ENCODE data around the gene SHC4. TPM values are rescaled to one million over a fixed set of nuclear protein-coding genes. Genes with fewer than 3 reads are reported as not detected.

Gene SHC4
- total RNA-seq, 1 donor from 2014 or later: 0.58 TPM

DNA sequence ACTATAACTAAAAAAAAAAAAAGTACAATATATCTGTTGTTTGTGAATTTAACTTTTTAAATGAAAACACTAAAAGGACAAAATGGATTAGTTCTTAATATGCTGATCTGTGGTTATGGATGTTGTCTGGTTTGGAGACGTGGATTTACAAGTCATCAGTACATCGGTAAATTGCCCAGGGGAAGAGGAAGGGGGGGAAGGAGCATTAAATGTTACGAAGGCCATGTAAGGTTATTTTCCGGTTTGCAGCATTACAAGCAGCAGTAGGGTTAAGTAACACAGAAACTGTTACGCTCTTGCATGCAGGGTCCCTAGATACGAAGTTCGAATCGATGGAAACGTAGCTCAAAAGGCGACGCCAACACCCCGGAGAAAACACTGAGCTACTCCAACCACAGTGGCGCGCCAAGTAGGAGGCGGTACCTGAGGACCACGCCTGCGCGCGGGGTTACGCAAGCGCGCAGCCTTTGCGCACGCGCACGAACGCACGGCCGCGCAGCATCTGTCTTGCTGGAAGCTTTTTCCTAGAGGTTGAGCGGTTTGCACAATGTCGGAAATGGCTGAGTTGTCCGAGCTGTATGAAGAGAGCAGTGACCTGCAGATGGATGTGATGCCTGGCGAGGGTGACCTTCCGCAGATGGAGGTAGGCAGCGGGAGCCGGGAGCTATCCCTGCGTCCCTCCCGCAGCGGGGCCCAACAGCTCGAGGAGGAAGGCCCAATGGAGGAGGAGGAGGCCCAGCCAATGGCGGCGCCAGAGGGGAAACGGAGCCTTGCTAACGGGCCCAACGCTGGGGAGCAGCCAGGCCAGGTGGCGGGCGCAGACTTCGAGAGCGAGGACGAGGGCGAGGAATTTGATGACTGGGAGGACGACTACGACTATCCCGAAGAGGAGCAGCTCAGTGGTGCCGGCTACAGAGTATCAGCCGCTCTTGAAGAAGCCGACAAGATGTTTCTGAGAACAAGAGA is 85.8 kb downstream of the SHC4 start, which contains the start of gene EID1:
Gene EID1 (plus strand): TSS at position 505 of the 966 bp plus-strand sequence. CDS start 43 bp downstream, at position 548.
- Mint-ChIP-seq H3K9me3 (no peaks in the 10 kb centered on the region), H3K27me3 (ENCODE audit: low read depth) (peaks cover 14% of the 10 kb centered on the region), H3K4me3 (peak within 1 kb of the TSS; percentile 98)

DNA sequence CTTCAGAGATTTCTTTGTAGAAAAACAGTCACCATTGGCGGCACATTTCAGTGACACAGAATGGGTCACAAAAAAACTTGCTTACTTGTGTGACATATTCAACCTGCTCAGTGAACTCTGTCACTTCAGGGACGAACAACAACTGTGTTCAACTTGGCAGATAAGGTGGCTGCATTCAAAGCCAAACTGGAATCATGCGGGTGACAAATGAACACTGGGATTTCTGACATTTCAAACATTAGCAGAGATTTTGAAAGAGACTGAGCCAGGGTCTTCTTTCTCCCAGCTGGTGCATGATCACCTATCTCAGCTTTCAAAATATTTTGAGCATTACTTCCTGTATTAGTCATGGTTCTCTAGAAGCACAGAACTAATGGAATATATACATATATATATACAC is 87.7 kb downstream of the SHC4 start:
- no peak for DNase-seq (ENCODE audit: low spot score in 2 of 2, unreplicated experiment in 2 of 2)
- no peaks in the 10 kb centered on the region for H3K36me3 Mint-ChIP-seq
- peaks cover 26% of the 10 kb centered on the region for H3K27me3 Mint-ChIP-seq (ENCODE audit: low read depth)
- no peak overlapping the region for H3K4me3 Mint-ChIP-seq
- H3K9me3 Mint-ChIP-seq: no peaks in the 10 kb centered on the region
- TF ChIP-seq, protein P1, sequence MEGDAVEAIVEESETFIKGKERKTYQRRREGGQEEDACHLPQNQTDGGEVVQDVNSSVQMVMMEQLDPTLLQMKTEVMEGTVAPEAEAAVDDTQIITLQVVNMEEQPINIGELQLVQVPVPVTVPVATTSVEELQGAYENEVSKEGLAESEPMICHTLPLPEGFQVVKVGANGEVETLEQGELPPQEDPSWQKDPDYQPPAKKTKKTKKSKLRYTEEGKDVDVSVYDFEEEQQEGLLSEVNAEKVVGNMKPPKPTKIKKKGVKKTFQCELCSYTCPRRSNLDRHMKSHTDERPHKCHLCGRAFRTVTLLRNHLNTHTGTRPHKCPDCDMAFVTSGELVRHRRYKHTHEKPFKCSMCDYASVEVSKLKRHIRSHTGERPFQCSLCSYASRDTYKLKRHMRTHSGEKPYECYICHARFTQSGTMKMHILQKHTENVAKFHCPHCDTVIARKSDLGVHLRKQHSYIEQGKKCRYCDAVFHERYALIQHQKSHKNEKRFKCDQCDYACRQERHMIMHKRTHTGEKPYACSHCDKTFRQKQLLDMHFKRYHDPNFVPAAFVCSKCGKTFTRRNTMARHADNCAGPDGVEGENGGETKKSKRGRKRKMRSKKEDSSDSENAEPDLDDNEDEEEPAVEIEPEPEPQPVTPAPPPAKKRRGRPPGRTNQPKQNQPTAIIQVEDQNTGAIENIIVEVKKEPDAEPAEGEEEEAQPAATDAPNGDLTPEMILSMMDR (IDR thresholded peaks at IDR 0.05; ENCODE audit: unreplicated experiment): no peak
- no peak overlapping the region for H3K27ac Mint-ChIP-seq
- H3K4me1 Mint-ChIP-seq: peaks cover 34% of the 10 kb centered on the region

More for the DNA sequence above, 85.8 kb downstream of the SHC4 start, which contains the start of gene EID1:
- Mint-ChIP-seq H3K4me1 (peaks cover 37% of the 10 kb centered on the region), H3K27ac (peak within 1 kb of the TSS; percentile 98), H3K36me3 (no peaks in the 10 kb centered on the region)
- TF ChIP-seq, protein P1 (IDR thresholded peaks at IDR 0.05; ENCODE audit: unreplicated experiment): no peak
- DNase-seq (ENCODE audit: low spot score in 2 of 2, unreplicated experiment in 2 of 2): peak; percentile 84 to 94

DNA sequence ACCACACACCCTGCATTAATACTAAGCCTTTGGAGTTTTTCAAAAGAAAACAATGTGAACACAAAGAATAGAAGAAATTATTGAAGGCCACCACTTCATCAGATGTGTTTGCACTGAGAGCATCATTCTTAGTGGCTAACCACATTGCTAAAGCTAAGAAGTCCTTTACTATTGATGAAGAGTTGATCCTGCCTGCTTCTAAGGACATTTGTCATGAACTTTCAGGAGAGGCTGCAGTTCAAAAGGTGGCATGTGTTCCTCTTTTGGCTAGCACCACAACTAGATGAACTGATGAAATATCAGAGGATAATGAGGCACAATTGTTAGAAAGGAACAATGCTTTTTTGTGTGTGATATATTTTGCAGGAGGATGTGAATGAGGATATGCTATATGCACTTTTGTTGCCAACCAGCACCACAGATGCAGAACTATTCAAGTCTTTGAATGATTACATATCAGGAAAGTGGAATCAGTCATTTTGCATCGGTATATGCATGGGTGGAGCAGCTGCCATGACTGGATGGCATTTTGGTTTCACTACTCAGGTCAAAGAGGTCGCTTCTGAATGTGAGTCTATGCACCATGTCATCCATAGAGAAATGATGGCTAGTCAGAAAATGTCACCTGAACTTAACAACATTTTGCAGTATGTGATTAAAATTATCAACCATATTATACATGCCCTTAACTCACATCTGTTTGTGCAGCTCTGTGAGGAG is 88.3 kb downstream of the SHC4 start:
- H3K9me3 Mint-ChIP-seq: no peaks in the 10 kb centered on the region
- no peaks in the 10 kb centered on the region for H3K36me3 Mint-ChIP-seq
- TF ChIP-seq, protein P1 (IDR thresholded peaks at IDR 0.05; ENCODE audit: unreplicated experiment): no peak
- H3K27ac Mint-ChIP-seq: no peak overlapping the region
- peaks cover 26% of the 10 kb centered on the region for H3K27me3 Mint-ChIP-seq (ENCODE audit: low read depth)
- no peak overlapping the region for H3K4me3 Mint-ChIP-seq
- no peak for DNase-seq (ENCODE audit: low spot score in 2 of 2, unreplicated experiment in 2 of 2)
- H3K4me1 Mint-ChIP-seq: peaks cover 29% of the 10 kb centered on the region

DNA sequence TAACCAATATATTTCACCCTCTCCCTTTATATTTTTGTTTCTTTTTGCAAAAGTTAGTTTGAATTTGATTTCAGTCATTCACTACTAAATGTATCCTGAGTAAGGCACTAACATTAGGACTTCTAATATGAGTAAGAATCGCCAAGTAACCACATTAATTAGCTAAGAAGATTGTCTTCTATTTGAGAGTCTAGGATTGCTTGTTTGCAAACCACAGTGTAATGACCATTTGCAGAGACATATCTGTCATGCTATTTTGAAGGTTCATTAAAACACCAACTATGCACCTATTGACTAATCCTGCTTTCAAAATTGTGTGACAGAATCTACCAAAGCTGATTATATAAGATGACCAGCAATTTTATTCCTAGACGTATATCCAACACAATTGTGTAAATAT is 91.1 kb downstream of the SHC4 start:
- no peak overlapping the region for H3K4me3 Mint-ChIP-seq
- no peaks in the 10 kb centered on the region for H3K36me3 Mint-ChIP-seq
- TF ChIP-seq, protein P1 (IDR thresholded peaks at IDR 0.05; ENCODE audit: unreplicated experiment): no peak
- peaks cover 26% of the 10 kb centered on the region for H3K27me3 Mint-ChIP-seq (ENCODE audit: low read depth)
- no peak overlapping the region for H3K27ac Mint-ChIP-seq
- no peak for DNase-seq (ENCODE audit: low spot score in 2 of 2, unreplicated experiment in 2 of 2)
- H3K4me1 Mint-ChIP-seq: peaks cover 12% of the 10 kb centered on the region
- H3K9me3 Mint-ChIP-seq: no peaks in the 10 kb centered on the region

DNA sequence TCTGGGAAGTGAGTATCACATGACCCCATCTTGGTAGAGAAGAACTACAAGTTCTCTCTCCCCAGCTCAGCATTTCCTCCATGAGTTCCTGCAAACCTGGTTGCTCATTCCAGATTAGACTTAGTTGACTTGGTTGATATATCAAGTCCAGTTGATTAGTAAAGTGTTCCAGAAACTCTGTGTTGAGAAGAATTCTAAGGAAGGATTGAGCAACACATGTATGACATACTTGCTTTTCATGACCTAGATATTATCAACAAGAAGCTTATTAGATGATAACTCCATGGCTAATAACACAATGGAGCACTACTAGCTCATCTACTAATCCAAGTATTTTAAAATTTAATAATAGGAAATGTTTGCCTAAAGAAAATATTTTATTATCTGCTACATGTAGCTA is 92.2 kb downstream of the SHC4 start:
- TF ChIP-seq, protein P1 (IDR thresholded peaks at IDR 0.05; ENCODE audit: unreplicated experiment): no peak
- Mint-ChIP-seq H3K4me3 (no peak overlapping the region), H3K4me1 (peaks cover 11% of the 10 kb centered on the region), H3K27me3 (ENCODE audit: low read depth) (peaks cover 26% of the 10 kb centered on the region), H3K9me3 (no peaks in the 10 kb centered on the region), H3K36me3 (no peaks in the 10 kb centered on the region), H3K27ac (no peak overlapping the region)
- DNase-seq (ENCODE audit: low spot score in 2 of 2, unreplicated experiment in 2 of 2): no peak

Measured in mesothelial cell of epicardium (in vitro differentiated cells).